GM12873 (cell line): ENCODE measurements around the gene MFSD6.

Source experiments
- CTCF ChIP-seq: IDR thresholded peaks from 2 replicates; pipeline ENCODE4 v1.5.1; 2012; ENCODE audit warnings: low read depth, mild to moderate bottlenecking, moderate library complexity, low read length, control low read depth; ENCODE audit not compliant: insufficient read depth; ENCODE audit errors: missing control alignments

Gene MFSD6

GRCh38 chr2:190519975-190520767 is 112.0 kb downstream of the MFSD6 start:
- no peak for TF ChIP-seq CTCF

GRCh38 chr2:190524928-190525327 is 116.8 kb downstream of the MFSD6 start:
- no peak for TF ChIP-seq CTCF

GRCh38 chr2:190526105-190526750 is 118.1 kb downstream of the MFSD6 start:
- no peak for TF ChIP-seq CTCF

GRCh38 chr2:190527214-190527613 is 119.1 kb downstream of the MFSD6 start:
- TF ChIP-seq CTCF = no peak

- TF ChIP-seq CTCF = no peak
These were observed 119.8 kb downstream of the MFSD6 start for GRCh38 chr2:190527918-190528317.

GRCh38 chr2:190528521-190529001 is 120.4 kb downstream of the MFSD6 start:
- TF ChIP-seq CTCF = no peak

GRCh38 chr2:190529486-190530247 is 121.5 kb downstream of the MFSD6 start:
- no peak for TF ChIP-seq CTCF
